GM12878 (cell line): ENCODE results near the gene SSUH2. TPM values are rescaled to one million over a fixed set of nuclear protein-coding genes. Genes with fewer than 3 reads are reported as not detected.
"Not testable (repeated sequence)": the region's sequence is repeated elsewhere in the genome, so short reads cannot be mapped to it uniquely, and the experiment has no call there.

ENCODE experiments used
- ATAC-seq: fragments of 200-7000 bp; cut with Tn5 transposase; 3 replicates; pipeline ENCODE4 v1.9.1; 2020; ENCODE audit warnings: mild to moderate bottlenecking, moderate library complexity
- BruUV-seq: library from RNA; stranded (reverse); fragments of 400-500 nt; replicated peaks from 2 replicates; lab custom pipeline; 2021; lab: Mats Ljungman, UMichigan
- CTCF ChIA-PET: fragments of 300-600 bp; sonication (Branson Sonifier 250); formaldehyde crosslinking; extraction: SDS; loops from one replicate; lab custom pipeline; 2021; ENCODE audit warnings: inconsistent platforms; lab: Yijun Ruan, JAX
- POLR2A ChIA-PET: fragments of 350-600 bp; formaldehyde crosslinking; extraction: SDS; loops from one replicate; lab custom pipeline; 2021; ENCODE audit warnings: inconsistent platforms; lab: Charles Lee
- RAD21 ChIA-PET: fragments of 300-600 bp; sonication (Branson Sonifier 250); formaldehyde crosslinking; loops from one replicate; lab custom pipeline; 2023; ENCODE audit warnings: antibody characterized with exemption; ENCODE audit not compliant: unreplicated experiment; lab: Charles Lee
- SMC1A ChIA-PET: fragments of 300-600 bp; sonication (Branson Sonifier 250); formaldehyde crosslinking; loops from one replicate; lab custom pipeline; 2023; ENCODE audit not compliant: unreplicated experiment, uncharacterized antibody; lab: Charles Lee
- DNase-seq: peaks from one replicate; pipeline ENCODE4 v3.0.0-alpha.2; 2011; ENCODE audit warnings: low read depth, low spot score
- FAIRE-seq: peaks from 3 replicates; lab custom pipeline; 2011; peaks lifted over from hg19 to GRCh38; lab: Jason Lieb, UNC
- H2AFZ ChIP-seq: 2 replicates; pipeline ENCODE4 v1.6.0; 2011; ENCODE audit warnings: low read depth, low read length, control low read depth; ENCODE audit not compliant: control insufficient read depth
- H3K27ac ChIP-seq: 2 replicates; pipeline ENCODE4 v1.5.1; 2011; ENCODE audit warnings: control low read depth; ENCODE audit not compliant: control insufficient read depth, insufficient read depth
- H3K27me3 ChIP-seq, 2 experiments: replicated peaks in 1 of 2; 2 replicates each; pipeline versions ENCODE4 v1.6.0 to v1.6.1; 2011; ENCODE audit warnings: low read length in 1 of 2; ENCODE audit not compliant: control insufficient read depth in 2 of 2, insufficient read depth in 2 of 2
- H3K36me3 ChIP-seq, 2 experiments: 2 replicates each; pipeline ENCODE4 v1.5.1; 2011; ENCODE audit warnings: low read length in 1 of 2; ENCODE audit not compliant: control insufficient read depth in 2 of 2, insufficient read depth in 2 of 2
- H3K4me1 ChIP-seq: 2 replicates; pipeline ENCODE4 v1.6.1; 2011; ENCODE audit warnings: mild to moderate bottlenecking, low read length, moderate library complexity, mixed read lengths; ENCODE audit not compliant: control insufficient read depth, insufficient read depth
- H3K4me2 ChIP-seq: 2 replicates; pipeline ENCODE4 v1.6.0; 2011; ENCODE audit warnings: control low read depth; ENCODE audit not compliant: control insufficient read depth, insufficient read depth
- H3K4me3 ChIP-seq: fragments of 200-600 bp; sonication (generic); 2 replicates; pipeline ENCODE4 v1.5.1; 2016
- H3K79me2 ChIP-seq: 2 replicates; pipeline ENCODE4 v1.6.0; 2011; ENCODE audit warnings: low read length; ENCODE audit not compliant: control insufficient read depth, insufficient read depth
- H3K9ac ChIP-seq: 2 replicates; pipeline ENCODE4 v1.8.0; 2011; ENCODE audit warnings: low read length, control low read depth, mixed read lengths; ENCODE audit not compliant: control insufficient read depth, insufficient read depth
- H3K9me3 ChIP-seq: replicated peaks from 3 replicates; pipeline ENCODE4 v1.5.1; 2011; ENCODE audit warnings: mild to moderate bottlenecking, low read length; ENCODE audit not compliant: control insufficient read depth, insufficient read depth
- H4K20me1 ChIP-seq: 2 replicates; pipeline ENCODE4 v1.6.0; 2011; ENCODE audit not compliant: control insufficient read depth, insufficient read depth
- E4F1 ChIP-seq: fragments of 450-650 bp; IDR thresholded peaks from 2 replicates; pipeline ENCODE4 v1.6.1; 2018; ENCODE audit warnings: borderline replicate concordance, mild to moderate bottlenecking; ENCODE audit not compliant: partially characterized antibody
- WGBS: methylation state at CpG from one replicate; pipeline ENCODE4 v1.1.6; 2016; ENCODE audit warnings: low lambda C conversion rate; ENCODE audit not compliant: insufficient replicate concordance, insufficient coverage; ENCODE audit errors: missing lambda C conversion rate; 5-methylcytosine and 5-hydroxymethylcytosine counted together
- in situ Hi-C: fragments of 300-500 bp; cut with MboI; formaldehyde crosslinking; loops from 9 replicates; pipeline ENCODE4 v1.14.3; 2018; ENCODE audit warnings: mixed read lengths
- intact Hi-C: fragments of 100-400 bp; cut with micrococcal nuclease; formaldehyde crosslinking; loops from one replicate; pipeline ENCODE4 v1.14.2; 2022; ENCODE audit not compliant: unreplicated experiment
- polyA plus RNA-seq, 11 experiments: library from polyadenylated mRNA; depleted of rRNA in 4 of 11; unstranded in 6 of 11; stranded (reverse) in 5 of 11; fragments of >200 nt; fragmentation: Nextera tagmentation in 4 of 11; fragmentation: Illumina TruSeq in 1 of 11; extraction: Ambion mirVana in 4 of 11; extraction: Trizol in 1 of 11; gene quantifications; 1 replicate in 1 of 11; 2 replicates in 10 of 11; pipeline versions ENCODE4 v1.2.1 to v1.2.3, GENCODE V29; 2011 to 2016; ENCODE audit warnings: inconsistent platforms in 2 of 11, missing spikeins in 2 of 11, low read depth in 1 of 11
- total RNA-seq, 4 experiments: library from RNA; depleted of rRNA in 3 of 4; stranded (reverse); fragments of >200 nt in 3 of 4; fragmentation: Illumina TruSeq in 1 of 4; extraction: Trizol in 1 of 4; gene quantifications; 2 replicates each; pipeline versions ENCODE4 v1.2.1 to v1.2.3, GENCODE V29; 2013 to 2021

The SSUH2 gene
- total and polyA plus RNA-seq, 10 of the 15 experiments (the other 5 are each of a cell fraction or from before 2014, with no cell fraction given) = 0.09 to 0.26 TPM; not detected in 8

GRCh38 chr3:8655387-8655835 is 10.8 kb upstream of the SSUH2 start (continued):
- TF ChIP-seq E4F1 = no peak

- SMC1A ChIA-PET, H3K79me2 ChIP-seq, H2AFZ ChIP-seq, DNase-seq, H3K27ac ChIP-seq, RAD21 ChIA-PET, POLR2A ChIA-PET, H3K9me3 ChIP-seq, H3K4me3 ChIP-seq, in situ Hi-C loops, H3K4me2 ChIP-seq, H3K27me3 ChIP-seq, H3K36me3 ChIP-seq, BruUV-seq, CTCF ChIA-PET, FAIRE-seq, ATAC-seq, H3K9ac ChIP-seq, H4K20me1 ChIP-seq, intact Hi-C loops: not testable (repeated sequence)
- WGBS = 38% methylated on average over 5 of the region's 6 CpGs
- H3K4me1 ChIP-seq = peaks cover 12% of the 10 kb centered on the region
Measured at GRCh38 chr3:8654572-8655329, 10.2 kb upstream of the SSUH2 start.
